Tibial artery (tissue), 4 donors: ENCODE data around the gene LAMA5.

Source experiments
- DNase-seq, 2 donors: peaks; one replicate each; pipeline ENCODE4 v3.0.0-alpha.2; 2019
- H3K27ac ChIP-seq, 2 donors: fragments of 200-600 bp; sonication (generic) in 1 of 2; 1 replicate in 1 of 2; 2 replicates in 1 of 2; pipeline ENCODE4 v1.5.1; 2018 to 2019; ENCODE audit warnings: mild to moderate bottlenecking in 1 of 2
- H3K27me3 ChIP-seq, 2 donors: fragments of 200-600 bp; sonication (generic) in 1 of 2; one replicate each; pipeline versions ENCODE4 v1.5.1 to v1.6.0; 2016 to 2019
- H3K36me3 ChIP-seq, 3 donors: fragments of 200-600 bp; sonication (generic) in 2 of 3; one replicate each; pipeline ENCODE4 v1.5.1; 2016 to 2019; ENCODE audit warnings: mild to moderate bottlenecking in 2 of 3
- H3K4me1 ChIP-seq, 4 donors: fragments of 200-600 bp; sonication (generic) in 2 of 4; 1 replicate in 3 of 4; 2 replicates in 1 of 4; pipeline ENCODE4 v1.5.1; 2016 to 2019
- H3K4me3 ChIP-seq, 2 donors: fragments of 200-600 bp; sonication (generic) in 1 of 2; 1 replicate in 1 of 2; 2 replicates in 1 of 2; pipeline ENCODE4 v1.5.1; 2018 to 2019; ENCODE audit warnings: mild to moderate bottlenecking in 2 of 2
- H3K9me3 ChIP-seq, 3 donors: fragments of 200-600 bp; sonication (generic) in 1 of 3; one replicate each; pipeline ENCODE4 v1.5.1; 2016 to 2019
- CTCF ChIP-seq, 2 experiments: fragments of 200-600 bp in 1 of 2; fragments of 450-650 bp in 1 of 2; IDR thresholded peaks; one replicate each; pipeline ENCODE4 v1.5.1; 2017 to 2019; ENCODE audit warnings: antibody characterized with exemption in 2 of 2, mild to moderate bottlenecking in 1 of 2, moderate library complexity in 1 of 2
- intact Hi-C: fragments of 100-400 bp; cut with DNase I; formaldehyde crosslinking; loops from one replicate; pipeline ENCODE4 v1.15.0; 2023; ENCODE audit warnings: low total_unique reads

LAMA5 gene

GRCh38 chr20:62308102-62308822 is 58.9 kb downstream of the LAMA5 start:
- intact Hi-C loops: no loop called here
- Histone ChIP-seq H3K4me1 (peaks cover 11 to 26% (median 22%) of the 10 kb centered on the region in 4 donors), H3K27ac (no peak overlapping the region), H3K9me3 (no peaks in the 10 kb centered on the region), H3K4me3 (no peak overlapping the region), H3K27me3 (no peaks in the 10 kb centered on the region), H3K36me3 (peaks cover 71 to 95% (median 84%) of the 10 kb centered on the region in 3 donors)
- TF ChIP-seq CTCF (IDR thresholded peaks at IDR 0.05): no peak
- DNase-seq: no peak

DNA sequence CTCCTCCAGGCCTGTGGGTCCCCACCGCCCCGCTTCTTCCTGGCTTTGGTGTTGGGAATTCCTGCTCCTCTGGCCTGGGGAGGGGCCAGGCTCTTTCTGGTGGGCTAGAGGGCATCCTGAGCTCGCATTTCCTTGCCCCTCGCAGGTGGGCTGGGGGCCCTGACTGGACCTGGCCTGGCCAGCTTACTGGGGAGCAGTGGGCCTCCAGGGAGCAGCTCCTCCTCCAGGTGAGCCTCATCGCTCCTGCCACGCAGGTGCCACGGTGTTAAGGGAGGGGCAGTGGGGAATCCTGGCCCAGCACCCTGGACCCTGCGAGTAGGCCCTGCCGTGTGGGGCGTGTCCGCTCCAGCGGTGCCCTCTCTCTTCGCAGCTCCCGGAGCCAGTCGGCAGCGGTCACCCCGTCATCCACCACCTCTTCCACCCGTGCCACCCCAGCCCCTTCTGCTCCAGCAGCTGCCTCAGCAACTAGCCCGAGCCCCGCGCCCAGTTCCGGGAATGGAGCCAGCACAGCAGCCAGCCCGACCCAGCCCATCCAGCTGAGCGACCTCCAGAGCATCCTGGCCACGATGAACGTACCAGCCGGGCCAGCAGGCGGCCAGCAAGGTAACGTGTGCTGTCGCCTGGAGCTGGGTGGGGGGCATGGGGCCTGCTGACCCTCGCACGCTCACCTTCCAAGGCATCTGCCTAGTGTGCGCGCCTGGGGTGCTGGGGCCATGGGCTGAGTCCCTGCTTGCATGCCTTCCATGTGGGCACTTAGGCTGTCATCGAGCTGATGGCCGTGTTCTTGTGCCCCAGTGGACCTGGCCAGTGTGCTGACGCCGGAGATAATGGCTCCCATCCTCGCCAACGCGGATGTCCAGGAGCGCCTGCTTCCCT is 59.6 kb downstream of the LAMA5 start:
- Histone ChIP-seq H3K27me3 (no peaks in the 10 kb centered on the region), H3K27ac (no peak overlapping the region), H3K9me3 (no peaks in the 10 kb centered on the region), H3K4me1 (peaks cover 11 to 27% (median 22%) of the 10 kb centered on the region in 4 donors), H3K4me3 (no peak overlapping the region), H3K36me3 (peaks cover 63 to 87% (median 76%) of the 10 kb centered on the region in 3 donors)
- TF ChIP-seq CTCF (IDR thresholded peaks at IDR 0.05): no peak
- no peak for DNase-seq
- intact Hi-C loops: no loop called here

- Histone ChIP-seq H3K4me1 (peaks cover 11 to 32% (median 22%) of the 10 kb centered on the region in 4 donors), H3K9me3 (no peaks in the 10 kb centered on the region), H3K4me3 (no peak overlapping the region), H3K27ac (no peak overlapping the region), H3K36me3 (peaks cover 55 to 79% (median 68%) of the 10 kb centered on the region in 3 donors), H3K27me3 (no peaks in the 10 kb centered on the region)
- no peak for DNase-seq
- TF ChIP-seq CTCF (IDR thresholded peaks at IDR 0.05): no peak
- intact Hi-C loops: no loop called here
Measured at GRCh38 chr20:62306414-62307187, 60.5 kb downstream of the LAMA5 start.

GRCh38 chr20:62305765-62306413 is 61.2 kb downstream of the LAMA5 start:
- no peaks in the 10 kb centered on the region for H3K27me3 ChIP-seq
- intact Hi-C loops: no loop called here
- no peak overlapping the region for H3K27ac ChIP-seq
- peaks cover 48 to 71% (median 60%) of the 10 kb centered on the region in 3 donors for H3K36me3 ChIP-seq
- TF ChIP-seq CTCF (IDR thresholded peaks at IDR 0.05): no peak
- no peak overlapping the region for H3K4me3 ChIP-seq
- peaks cover 11 to 32% (median 22%) of the 10 kb centered on the region in 4 donors for H3K4me1 ChIP-seq
- H3K9me3 ChIP-seq: no peaks in the 10 kb centered on the region
- DNase-seq: no peak
